Kidney epithelial cell (primary cell): Measurements from ENCODE around the gene SPTB. TPM values are rescaled to one million over a fixed set of nuclear protein-coding genes. Genes with fewer than 3 reads are reported as not detected.
A peak's percentile ranks its signal among the peaks of the same experiment; 100 is the strongest.
"Not testable (repeated sequence)": the region's sequence is repeated elsewhere in the genome, so short reads cannot be mapped to it uniquely, and the experiment has no call there.

Source experiments
- DNase-seq: peaks from one replicate; pipeline ENCODE4 v3.0.0-alpha.2; 2010; ENCODE audit warnings: low read depth
- H3K27me3 ChIP-seq: 2 replicates; pipeline ENCODE4 v1.6.0; 2011; ENCODE audit warnings: low read length; ENCODE audit not compliant: control insufficient read depth, insufficient read depth
- H3K36me3 ChIP-seq: 2 replicates; pipeline ENCODE4 v1.5.1; 2011; ENCODE audit warnings: low read length; ENCODE audit not compliant: control insufficient read depth, insufficient read depth
- H3K4me3 ChIP-seq: 2 replicates; pipeline ENCODE4 v1.5.1; 2011; ENCODE audit warnings: low read depth, mild to moderate bottlenecking, control low read depth, low read length
- total RNA-seq: library from RNA; depleted of rRNA; stranded (reverse); fragments of >200 nt; gene quantifications from 2 replicates; pipeline ENCODE4 v1.2.3, GENCODE V29; 2015
- TF ChIP-seq, protein P1 (sequence below): IDR thresholded peaks from 2 replicates; pipeline ENCODE4 v1.5.1; 2011; ENCODE audit warnings: mild to moderate bottlenecking, moderate library complexity, low read length, control low read depth, inconsistent platforms; ENCODE audit not compliant: insufficient read depth, poor library complexity, severe bottlenecking

The SPTB gene
- total RNA-seq, 1 donor from 2014 or later = 0.54 TPM

GRCh38 chr14:64915029-64915424 lies 35.3 kb upstream of the SPTB start:
- DNase-seq = no peak
- H3K36me3 ChIP-seq = no peaks in the 10 kb centered on the region
- H3K4me3 ChIP-seq = peak overlapping the region; percentile 81
- peaks cover 3% of the 10 kb centered on the region for H3K27me3 ChIP-seq
- TF ChIP-seq, protein P1, sequence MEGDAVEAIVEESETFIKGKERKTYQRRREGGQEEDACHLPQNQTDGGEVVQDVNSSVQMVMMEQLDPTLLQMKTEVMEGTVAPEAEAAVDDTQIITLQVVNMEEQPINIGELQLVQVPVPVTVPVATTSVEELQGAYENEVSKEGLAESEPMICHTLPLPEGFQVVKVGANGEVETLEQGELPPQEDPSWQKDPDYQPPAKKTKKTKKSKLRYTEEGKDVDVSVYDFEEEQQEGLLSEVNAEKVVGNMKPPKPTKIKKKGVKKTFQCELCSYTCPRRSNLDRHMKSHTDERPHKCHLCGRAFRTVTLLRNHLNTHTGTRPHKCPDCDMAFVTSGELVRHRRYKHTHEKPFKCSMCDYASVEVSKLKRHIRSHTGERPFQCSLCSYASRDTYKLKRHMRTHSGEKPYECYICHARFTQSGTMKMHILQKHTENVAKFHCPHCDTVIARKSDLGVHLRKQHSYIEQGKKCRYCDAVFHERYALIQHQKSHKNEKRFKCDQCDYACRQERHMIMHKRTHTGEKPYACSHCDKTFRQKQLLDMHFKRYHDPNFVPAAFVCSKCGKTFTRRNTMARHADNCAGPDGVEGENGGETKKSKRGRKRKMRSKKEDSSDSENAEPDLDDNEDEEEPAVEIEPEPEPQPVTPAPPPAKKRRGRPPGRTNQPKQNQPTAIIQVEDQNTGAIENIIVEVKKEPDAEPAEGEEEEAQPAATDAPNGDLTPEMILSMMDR = no peak

DNA sequence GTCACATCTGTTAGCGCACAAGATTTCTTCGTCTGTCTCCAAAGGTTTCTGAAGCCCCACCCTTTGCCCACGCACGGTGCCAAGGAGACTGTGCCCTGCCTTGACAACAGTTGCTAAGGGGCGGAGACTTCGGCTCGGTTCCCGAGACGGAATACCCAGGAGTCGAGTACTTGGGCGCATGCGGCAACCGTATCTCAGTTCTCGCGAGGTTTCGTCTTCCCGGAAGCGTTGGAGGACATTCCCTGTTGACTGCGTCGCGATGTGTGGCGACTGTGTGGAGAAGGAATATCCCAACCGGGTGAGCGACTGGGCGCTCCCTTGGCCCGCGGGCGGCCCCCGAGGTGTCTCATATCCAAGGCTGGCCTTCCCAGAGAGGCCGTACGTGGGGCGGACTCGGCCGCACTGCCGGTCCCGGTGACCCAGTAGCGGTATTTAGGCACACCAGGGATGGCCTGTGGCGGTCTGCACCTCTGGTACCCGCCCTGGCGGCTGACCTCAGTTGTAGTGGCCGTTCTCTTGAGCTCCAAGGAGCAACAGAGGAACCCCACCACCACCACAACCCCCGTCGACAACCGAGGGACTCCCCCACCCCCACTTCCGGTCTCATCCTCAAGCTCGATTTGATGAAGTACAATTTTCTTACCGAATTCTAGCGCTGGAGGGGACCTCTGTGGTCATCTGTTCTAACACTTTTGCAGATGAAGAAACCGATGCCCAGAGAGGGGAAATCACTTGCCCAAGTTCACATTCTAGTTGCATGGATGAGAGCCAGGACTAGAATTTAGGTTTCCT lies 34.7 kb upstream of the SPTB start, which contains the start of gene CHURC1:
CHURC1 (plus strand) TSS at position 219 of the 792 bp plus-strand sequence; CDS start at position 260, 41 bp downstream.
- TF ChIP-seq, protein P1 = no peak
- Histone ChIP-seq H3K4me3 (peak within 1 kb of the TSS; percentile 81), H3K36me3 (no peaks in the 10 kb centered on the region), H3K27me3 (peaks cover 5% of the 10 kb centered on the region)
- DNase-seq = peak; percentile 97

- not testable (repeated sequence) for H3K27me3 ChIP-seq, DNase-seq, H3K4me3 ChIP-seq, H3K36me3 ChIP-seq
These were observed 33.8 kb upstream of the SPTB start for GRCh38 chr14:64913477-64913876.

- no peak for DNase-seq
These were observed 32.6 kb upstream of the SPTB start for GRCh38 chr14:64912261-64912660.

GRCh38 chr14:64910847-64911495 lies 31.3 kb upstream of the SPTB start:
- no peak for DNase-seq
- Histone ChIP-seq H3K27me3 (peaks cover 6% of the 10 kb centered on the region), H3K4me3 (no peak overlapping the region), H3K36me3 (no peaks in the 10 kb centered on the region)
- TF ChIP-seq, protein P1 = peak; percentile 76

More at GRCh38 chr14:64912261-64912660, 32.6 kb upstream of the SPTB start:
- H3K4me3 ChIP-seq = no peak overlapping the region
- peaks cover 6% of the 10 kb centered on the region for H3K27me3 ChIP-seq
- H3K36me3 ChIP-seq = no peaks in the 10 kb centered on the region
- TF ChIP-seq, protein P1 = no peak

DNA sequence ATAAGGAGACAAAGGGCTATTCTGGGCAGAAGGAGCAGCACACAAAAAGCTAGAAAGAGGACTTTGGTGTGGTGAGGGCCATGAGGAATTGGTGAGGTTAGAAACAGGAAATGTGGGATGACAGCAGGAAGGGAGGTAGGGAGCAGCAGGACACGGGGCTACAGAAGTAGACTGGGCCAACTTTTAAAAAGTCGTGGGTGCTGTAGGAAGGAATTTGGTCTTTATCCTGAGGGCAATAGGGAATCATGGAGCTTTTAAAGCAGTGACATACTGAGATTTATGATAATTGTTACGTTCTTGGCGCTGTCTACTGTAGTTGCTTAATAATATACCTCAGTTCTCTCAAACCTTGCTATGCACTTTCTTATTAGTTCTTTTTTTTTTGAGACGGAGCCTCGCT lies 26.3 kb upstream of the SPTB start:
- TF ChIP-seq, protein P1 = no peak
- Histone ChIP-seq H3K27me3 (peaks cover 3% of the 10 kb centered on the region), H3K4me3 (no peak overlapping the region), H3K36me3 (no peaks in the 10 kb centered on the region)
- no peak for DNase-seq
